AG09309 (cell line): ENCODE measurements around the gene TSEN34.

Source experiments
- DNase-seq: peaks from one replicate; pipeline ENCODE4 v3.0.0-alpha.2; 2010; ENCODE audit warnings: low read depth
- H3K4me3 ChIP-seq: 2 replicates; pipeline ENCODE4 v1.5.1; 2011; ENCODE audit warnings: mild to moderate bottlenecking, low read depth, low read length, moderate library complexity; ENCODE audit not compliant: control insufficient read depth
- TF ChIP-seq, protein P1 (sequence below): IDR thresholded peaks from 2 replicates; pipeline ENCODE4 v1.5.1; 2011; ENCODE audit warnings: mild to moderate bottlenecking, low read depth, low read length, inconsistent platforms; ENCODE audit not compliant: insufficient read depth, control insufficient read depth; ENCODE audit errors: missing control alignments

The TSEN34 gene

GRCh38 chr19:54155694-54156093 lies 35.4 kb upstream of the TSEN34 start:
- TF ChIP-seq, protein P1, sequence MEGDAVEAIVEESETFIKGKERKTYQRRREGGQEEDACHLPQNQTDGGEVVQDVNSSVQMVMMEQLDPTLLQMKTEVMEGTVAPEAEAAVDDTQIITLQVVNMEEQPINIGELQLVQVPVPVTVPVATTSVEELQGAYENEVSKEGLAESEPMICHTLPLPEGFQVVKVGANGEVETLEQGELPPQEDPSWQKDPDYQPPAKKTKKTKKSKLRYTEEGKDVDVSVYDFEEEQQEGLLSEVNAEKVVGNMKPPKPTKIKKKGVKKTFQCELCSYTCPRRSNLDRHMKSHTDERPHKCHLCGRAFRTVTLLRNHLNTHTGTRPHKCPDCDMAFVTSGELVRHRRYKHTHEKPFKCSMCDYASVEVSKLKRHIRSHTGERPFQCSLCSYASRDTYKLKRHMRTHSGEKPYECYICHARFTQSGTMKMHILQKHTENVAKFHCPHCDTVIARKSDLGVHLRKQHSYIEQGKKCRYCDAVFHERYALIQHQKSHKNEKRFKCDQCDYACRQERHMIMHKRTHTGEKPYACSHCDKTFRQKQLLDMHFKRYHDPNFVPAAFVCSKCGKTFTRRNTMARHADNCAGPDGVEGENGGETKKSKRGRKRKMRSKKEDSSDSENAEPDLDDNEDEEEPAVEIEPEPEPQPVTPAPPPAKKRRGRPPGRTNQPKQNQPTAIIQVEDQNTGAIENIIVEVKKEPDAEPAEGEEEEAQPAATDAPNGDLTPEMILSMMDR = no peak
- no peak overlapping the region for H3K4me3 ChIP-seq
- no peak for DNase-seq

GRCh38 chr19:54156490-54156889 lies 34.6 kb upstream of the TSEN34 start:
- TF ChIP-seq, protein P1 = no peak
- DNase-seq = no peak
- H3K4me3 ChIP-seq = no peak overlapping the region

DNA sequence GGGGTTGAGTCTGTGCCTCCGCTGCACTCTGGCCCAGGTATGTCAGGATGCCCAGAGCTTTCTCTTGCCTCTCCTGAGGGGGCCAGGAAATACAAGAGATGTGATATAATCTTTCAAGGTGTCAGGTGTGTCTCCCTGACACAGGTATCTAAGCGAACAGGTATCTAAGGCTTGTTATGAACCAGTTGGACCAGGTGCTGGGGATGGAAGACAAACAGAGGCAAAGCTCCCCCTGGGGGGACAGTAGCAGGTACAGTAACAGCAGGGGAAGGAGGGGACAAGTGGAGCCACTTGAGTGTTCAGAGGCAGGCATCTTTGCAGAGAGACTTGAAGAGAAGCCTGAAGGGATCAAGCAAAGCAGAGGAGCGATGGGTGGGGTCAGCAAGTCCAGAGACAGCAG lies 34.2 kb upstream of the TSEN34 start:
- no peak overlapping the region for H3K4me3 ChIP-seq
- TF ChIP-seq, protein P1 = no peak
- no peak for DNase-seq

DNA sequence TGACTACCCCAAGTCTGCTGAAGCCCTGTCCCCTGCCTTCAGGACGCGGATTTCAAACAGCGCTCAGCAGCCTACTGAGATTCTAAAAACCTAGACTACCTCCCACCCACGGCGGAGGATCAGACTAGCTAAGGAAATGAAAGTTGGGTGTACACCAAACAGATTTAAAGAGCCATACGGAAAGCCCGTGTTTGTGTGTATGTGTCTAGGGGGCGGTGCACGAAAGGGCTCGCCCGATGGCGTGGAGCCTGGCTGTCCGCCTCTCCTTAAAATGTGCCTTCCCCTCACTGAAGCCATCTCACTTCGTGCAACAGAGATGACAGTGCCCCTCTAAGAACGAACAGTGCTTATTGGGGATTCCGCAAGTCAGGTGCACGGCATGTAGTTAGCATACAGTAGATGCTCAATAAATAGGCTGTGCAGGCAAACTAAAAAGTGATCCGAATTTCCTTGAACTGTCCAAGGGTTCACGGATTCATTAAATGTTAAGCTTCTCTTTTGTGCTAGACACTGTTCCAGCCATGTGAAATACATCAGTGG lies 32.2 kb upstream of the TSEN34 start:
- DNase-seq = no peak
- TF ChIP-seq, protein P1 = no peak
- peak overlapping the region; percentile 59 for H3K4me3 ChIP-seq

DNA sequence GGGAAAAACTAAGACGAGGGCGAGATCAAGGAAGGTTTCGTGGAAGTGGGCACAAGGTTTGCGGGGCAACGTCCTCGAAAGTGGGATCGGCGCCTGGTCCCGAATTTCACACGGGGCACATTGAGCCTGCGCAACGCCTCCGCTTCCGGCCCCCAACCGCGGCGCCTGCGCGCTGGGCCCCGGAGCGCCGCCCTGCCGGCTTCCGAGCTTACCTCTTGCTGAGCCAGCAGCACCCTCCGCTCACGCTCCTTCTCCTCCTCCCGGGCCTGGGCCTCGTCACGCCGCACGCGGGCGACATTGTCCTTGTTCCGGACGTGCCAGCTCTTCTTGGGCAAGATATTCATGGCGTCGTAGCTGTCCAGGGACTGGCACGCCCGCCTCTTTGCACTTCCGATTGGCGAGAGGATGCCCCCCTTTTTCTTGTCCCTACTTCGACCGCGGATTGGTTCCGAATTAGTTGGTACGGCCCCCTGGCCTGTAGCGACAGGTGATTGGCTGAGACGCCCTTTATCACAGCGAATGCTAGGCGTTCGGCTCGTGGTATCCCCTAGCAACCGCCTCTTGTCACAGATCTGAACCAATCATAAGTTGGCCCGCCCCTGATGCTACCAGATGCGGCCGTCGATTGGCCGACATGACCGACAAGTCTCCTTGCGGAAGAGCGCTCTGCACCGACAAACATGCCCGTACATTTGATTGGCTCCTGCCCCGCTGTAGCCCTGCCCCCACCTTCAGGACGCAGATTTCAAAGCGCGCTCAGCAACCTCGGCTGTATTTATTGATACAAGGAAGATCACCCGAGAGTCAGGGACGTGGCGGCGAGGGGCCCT lies 31.5 kb upstream of the TSEN34 start, which contains the start of gene LENG1:
TSS of gene LENG1 (minus strand) at position 370 of the 830 bp plus-strand sequence. CDS start at position 344, 26 bp downstream.
- DNase-seq = peak; percentile 100
- peak within 1 kb of the TSS; percentile 59 for H3K4me3 ChIP-seq
- TF ChIP-seq, protein P1 = peak; percentile 22

DNA sequence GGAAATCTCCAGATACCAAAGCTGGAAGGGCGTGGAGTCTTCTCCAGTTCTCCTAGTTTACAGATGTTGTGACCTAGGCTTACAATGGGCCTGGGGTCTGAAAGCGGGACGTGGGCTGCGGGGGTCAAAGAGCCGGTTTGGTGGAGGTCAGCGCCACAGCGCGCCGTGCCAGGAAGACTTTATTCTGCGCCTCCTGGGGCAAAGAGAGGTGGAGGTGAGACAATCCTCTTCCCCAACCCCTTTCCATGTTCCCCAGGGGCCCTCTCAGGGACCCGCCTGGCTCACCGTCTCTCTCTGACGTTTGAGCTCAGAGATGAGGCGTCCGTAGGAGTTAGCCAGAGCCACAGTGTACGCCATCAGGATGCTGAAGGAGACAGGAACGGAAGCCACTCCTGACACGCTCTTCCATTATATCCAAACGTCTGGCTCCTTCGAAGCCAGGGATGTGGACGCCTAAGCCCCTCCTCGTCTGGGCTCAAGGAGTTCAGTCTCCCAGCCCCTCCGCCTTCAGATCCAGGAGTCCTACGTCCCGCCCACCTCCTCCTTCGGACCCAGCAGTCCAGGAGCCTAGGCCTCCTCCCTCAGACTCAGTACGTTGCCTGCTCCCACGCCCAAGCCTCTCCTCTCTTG lies 30.8 kb upstream of the TSEN34 start:
- peak overlapping the region; percentile 55 for H3K4me3 ChIP-seq
- DNase-seq = no peak
- TF ChIP-seq, protein P1 = no peak
